ENCODE data around the gene BCAS3. TPM values are rescaled to one million over a fixed set of nuclear protein-coding genes. Genes with fewer than 3 reads are reported as not detected.

Gene BCAS3
- total RNA-seq, 1 donor from 2014 or later = 38.1 TPM

DNA sequence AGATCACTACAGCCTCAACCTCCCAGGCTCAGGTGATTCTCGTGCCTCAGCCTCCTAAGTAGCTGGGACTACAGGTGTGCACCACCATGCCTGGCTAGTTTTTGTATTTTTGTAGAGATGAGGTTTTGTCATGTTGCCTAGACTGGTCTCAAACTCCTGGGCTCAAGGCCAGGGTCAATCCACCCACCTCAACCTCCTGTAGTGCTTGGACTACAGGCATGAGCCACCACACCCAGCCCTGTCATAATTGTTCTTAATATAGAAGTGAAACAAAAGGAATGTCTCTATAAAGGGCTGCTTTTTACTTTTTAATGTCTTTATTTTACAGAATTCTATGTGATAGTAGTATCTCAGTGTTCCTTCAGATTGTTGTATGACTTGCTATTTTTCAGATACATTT, 376.8 kb downstream of the BCAS3 start:
- TF ChIP-seq, protein P1, sequence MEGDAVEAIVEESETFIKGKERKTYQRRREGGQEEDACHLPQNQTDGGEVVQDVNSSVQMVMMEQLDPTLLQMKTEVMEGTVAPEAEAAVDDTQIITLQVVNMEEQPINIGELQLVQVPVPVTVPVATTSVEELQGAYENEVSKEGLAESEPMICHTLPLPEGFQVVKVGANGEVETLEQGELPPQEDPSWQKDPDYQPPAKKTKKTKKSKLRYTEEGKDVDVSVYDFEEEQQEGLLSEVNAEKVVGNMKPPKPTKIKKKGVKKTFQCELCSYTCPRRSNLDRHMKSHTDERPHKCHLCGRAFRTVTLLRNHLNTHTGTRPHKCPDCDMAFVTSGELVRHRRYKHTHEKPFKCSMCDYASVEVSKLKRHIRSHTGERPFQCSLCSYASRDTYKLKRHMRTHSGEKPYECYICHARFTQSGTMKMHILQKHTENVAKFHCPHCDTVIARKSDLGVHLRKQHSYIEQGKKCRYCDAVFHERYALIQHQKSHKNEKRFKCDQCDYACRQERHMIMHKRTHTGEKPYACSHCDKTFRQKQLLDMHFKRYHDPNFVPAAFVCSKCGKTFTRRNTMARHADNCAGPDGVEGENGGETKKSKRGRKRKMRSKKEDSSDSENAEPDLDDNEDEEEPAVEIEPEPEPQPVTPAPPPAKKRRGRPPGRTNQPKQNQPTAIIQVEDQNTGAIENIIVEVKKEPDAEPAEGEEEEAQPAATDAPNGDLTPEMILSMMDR (IDR thresholded peaks at IDR 0.05; ENCODE audit: unreplicated experiment) = no peak
- H3K27ac Mint-ChIP-seq (ENCODE audit: unreplicated experiment) = no peak overlapping the region

DNA sequence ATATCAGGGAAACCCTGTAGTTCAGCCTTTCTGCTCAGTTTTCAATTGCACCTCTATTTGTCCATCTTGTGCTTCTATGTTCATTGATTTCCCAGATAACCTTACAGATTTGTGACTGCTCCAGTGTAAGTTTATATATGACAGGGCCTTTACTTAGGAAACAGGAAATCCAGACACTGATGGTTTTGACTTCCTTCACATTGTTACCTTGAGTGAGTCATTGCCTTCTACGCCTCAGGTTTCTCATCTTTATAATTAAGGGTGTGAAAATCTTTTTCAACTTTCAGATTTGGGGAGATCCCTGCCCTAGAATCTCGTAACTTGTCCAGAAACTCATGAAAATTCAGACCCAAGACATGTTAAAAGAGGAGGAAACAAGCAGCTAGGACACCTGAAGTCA, 379.6 kb downstream of the BCAS3 start:
- H3K27me3 Mint-ChIP-seq (ENCODE audit: unreplicated experiment) = peaks cover 3% of the 10 kb centered on the region
- H3K27ac Mint-ChIP-seq (ENCODE audit: unreplicated experiment) = peak overlapping the region; percentile 87
- TF ChIP-seq, protein P1 (IDR thresholded peaks at IDR 0.05; ENCODE audit: unreplicated experiment) = no peak
- no peak overlapping the region for H3K4me3 Mint-ChIP-seq (ENCODE audit: unreplicated experiment)
- H3K9me3 Mint-ChIP-seq (ENCODE audit: unreplicated experiment) = no peaks in the 10 kb centered on the region
- peaks cover 26% of the 10 kb centered on the region for H3K4me1 Mint-ChIP-seq (ENCODE audit: unreplicated experiment)
- DNase-seq (ENCODE audit: low spot score) = no peak
- no peaks in the 10 kb centered on the region for H3K36me3 Mint-ChIP-seq (ENCODE audit: low read depth, unreplicated experiment)

More for the DNA sequence above, 376.8 kb downstream of the BCAS3 start:
- Mint-ChIP-seq H3K4me3 (ENCODE audit: unreplicated experiment) (no peak overlapping the region), H3K27me3 (ENCODE audit: unreplicated experiment) (peaks cover under 1% of the 10 kb centered on the region), H3K9me3 (ENCODE audit: unreplicated experiment) (no peaks in the 10 kb centered on the region), H3K4me1 (ENCODE audit: unreplicated experiment) (peaks cover 26% of the 10 kb centered on the region), H3K36me3 (ENCODE audit: low read depth, unreplicated experiment) (no peaks in the 10 kb centered on the region)
- DNase-seq (ENCODE audit: low spot score) = no peak

DNA sequence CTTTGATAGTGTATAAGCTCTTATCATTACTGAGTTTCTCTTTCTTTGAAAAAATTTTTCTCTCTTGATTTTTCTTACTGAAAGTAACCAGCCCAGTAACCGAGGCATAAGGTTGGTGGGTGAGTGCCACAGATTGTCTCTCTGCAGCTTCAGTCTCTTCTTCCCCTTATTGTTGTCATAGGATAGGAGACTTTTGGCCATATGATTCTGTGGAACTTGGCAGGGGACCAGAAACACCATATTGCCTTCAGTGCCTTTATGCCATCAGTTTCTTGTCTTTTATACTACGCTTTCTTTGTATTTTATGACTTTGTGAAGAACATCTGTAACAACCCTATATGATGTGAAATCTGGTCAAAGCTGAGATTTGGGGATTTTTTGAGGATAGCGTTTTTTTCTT, 380.4 kb downstream of the BCAS3 start:
- peaks cover 26% of the 10 kb centered on the region for H3K4me1 Mint-ChIP-seq (ENCODE audit: unreplicated experiment)
- H3K27me3 Mint-ChIP-seq (ENCODE audit: unreplicated experiment) = peaks cover 3% of the 10 kb centered on the region
- H3K9me3 Mint-ChIP-seq (ENCODE audit: unreplicated experiment) = no peaks in the 10 kb centered on the region
- no peaks in the 10 kb centered on the region for H3K36me3 Mint-ChIP-seq (ENCODE audit: low read depth, unreplicated experiment)
- no peak overlapping the region for H3K4me3 Mint-ChIP-seq (ENCODE audit: unreplicated experiment)
- H3K27ac Mint-ChIP-seq (ENCODE audit: unreplicated experiment) = no peak overlapping the region
- no peak for DNase-seq (ENCODE audit: low spot score)
- TF ChIP-seq, protein P1 (IDR thresholded peaks at IDR 0.05; ENCODE audit: unreplicated experiment) = no peak

DNA sequence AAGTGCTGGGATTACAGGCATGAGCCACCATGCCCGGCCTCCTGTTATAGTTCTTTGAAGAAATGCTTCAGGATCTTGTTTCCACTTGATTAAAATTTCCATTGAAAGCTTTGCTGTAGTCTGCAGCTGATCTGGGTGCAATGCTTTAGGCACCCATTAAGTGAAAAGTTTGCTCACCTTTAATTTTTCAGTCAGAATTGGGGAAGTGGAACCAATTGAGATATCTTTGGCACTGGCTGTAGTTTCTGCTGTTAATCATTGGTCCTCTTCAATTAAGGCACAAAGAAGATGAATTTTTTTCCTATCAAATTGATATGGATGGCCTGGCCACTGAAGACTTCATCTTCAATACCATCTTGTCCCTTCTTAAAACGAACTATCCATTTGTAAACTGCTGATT, 385.9 kb downstream of the BCAS3 start:
- no peaks in the 10 kb centered on the region for H3K36me3 Mint-ChIP-seq (ENCODE audit: low read depth, unreplicated experiment)
- H3K27me3 Mint-ChIP-seq (ENCODE audit: unreplicated experiment) = peaks cover 3% of the 10 kb centered on the region
- H3K4me1 Mint-ChIP-seq (ENCODE audit: unreplicated experiment) = no peaks in the 10 kb centered on the region
- TF ChIP-seq, protein P1 (IDR thresholded peaks at IDR 0.05; ENCODE audit: unreplicated experiment) = no peak
- H3K9me3 Mint-ChIP-seq (ENCODE audit: unreplicated experiment) = no peaks in the 10 kb centered on the region
- no peak for DNase-seq (ENCODE audit: low spot score)
- no peak overlapping the region for H3K4me3 Mint-ChIP-seq (ENCODE audit: unreplicated experiment)
- H3K27ac Mint-ChIP-seq (ENCODE audit: unreplicated experiment) = no peak overlapping the region

DNA sequence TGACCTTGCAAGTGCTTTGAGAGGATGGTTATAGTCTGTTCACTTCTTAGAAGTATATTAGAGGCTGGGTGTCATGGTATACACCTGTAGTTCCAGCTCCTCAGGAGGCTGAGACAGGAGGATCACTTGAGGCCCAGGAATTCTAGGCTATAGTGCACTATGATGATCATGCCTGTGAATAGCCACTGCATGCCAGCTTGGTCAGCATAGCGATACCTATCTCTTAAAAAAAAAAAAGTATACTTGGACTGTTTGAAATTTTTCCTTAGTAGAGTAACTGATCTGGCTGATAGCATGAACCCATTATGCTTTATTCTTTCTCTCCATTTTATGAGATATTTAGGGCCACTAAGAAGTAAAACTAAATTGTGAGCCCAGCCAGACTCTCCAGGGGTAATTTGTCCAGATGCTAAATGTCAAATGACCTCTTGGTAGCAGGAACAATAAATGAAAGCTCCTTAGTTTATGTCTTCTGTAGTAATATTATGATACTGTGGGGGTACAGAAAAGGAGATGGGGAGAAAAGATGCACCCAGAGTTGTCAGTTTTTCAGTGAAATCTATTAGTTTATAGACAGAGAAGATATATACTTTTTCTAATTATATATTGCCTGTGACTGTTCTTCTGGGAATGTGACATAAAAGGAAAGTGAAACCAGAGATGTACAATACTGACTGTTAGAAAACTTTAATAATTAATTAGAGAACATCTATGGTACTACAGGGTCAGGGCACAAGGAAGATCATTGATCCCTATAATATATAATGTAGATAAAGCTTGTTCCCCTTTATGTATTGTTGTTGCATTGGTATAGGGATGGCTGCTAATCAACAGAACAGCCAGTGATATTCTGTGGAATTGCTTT, 386.7 kb downstream of the BCAS3 start:
- Mint-ChIP-seq H3K4me1 (ENCODE audit: unreplicated experiment) (no peaks in the 10 kb centered on the region), H3K27ac (ENCODE audit: unreplicated experiment) (no peak overlapping the region), H3K36me3 (ENCODE audit: low read depth, unreplicated experiment) (no peaks in the 10 kb centered on the region), H3K9me3 (ENCODE audit: unreplicated experiment) (no peaks in the 10 kb centered on the region), H3K27me3 (ENCODE audit: unreplicated experiment) (peaks cover 3% of the 10 kb centered on the region), H3K4me3 (ENCODE audit: unreplicated experiment) (no peak overlapping the region)
- DNase-seq (ENCODE audit: low spot score) = no peak
- TF ChIP-seq, protein P1 (IDR thresholded peaks at IDR 0.05; ENCODE audit: unreplicated experiment) = no peak
